Right lobe of liver (tissue), 4 donors: ENCODE results near the gene HDAC9.

Source experiments
- CTCF ChIP-seq, 4 donors: fragments of 200-600 bp in 3 of 4; fragments of 450-650 bp in 1 of 4; IDR thresholded peaks; one replicate each; pipeline versions ENCODE4 v1.5.1 to v1.8.0; 2016 to 2022; ENCODE audit warnings: antibody characterized with exemption in 4 of 4, mild to moderate bottlenecking in 2 of 4
- POLR2A ChIP-seq: fragments of 450-650 bp; IDR thresholded peaks from one replicate; pipeline ENCODE4 v1.6.1; 2017; ENCODE audit warnings: antibody characterized with exemption, mild to moderate bottlenecking
- donor health status: DM: no; HTN: no; CAD: no.
- donor health status: DM: no; HTN: no; CAD: no.
- donor health status: DM: no; HTN: yes; CAD: no.

GRCh38 chr7:18461785-18462467 is 33.6 kb upstream of the HDAC9 start:
- TF ChIP-seq CTCF (IDR thresholded peaks at IDR 0.05), result no peak
- TF ChIP-seq POLR2A, result no peak
